ENCODE data around the gene PLA2G6. TPM values are rescaled to one million over a fixed set of nuclear protein-coding genes. Genes with fewer than 3 reads are reported as not detected.

Gene PLA2G6
- total and polyA plus RNA-seq, 2 of the 4 experiments (the other 2 are of a cell fraction), result 6.1 to 10.3 TPM

GRCh38 chr22:38180841-38181452 lies 683 bp downstream of the PLA2G6 start:
- ATAC-seq (ENCODE audit: low read depth), result no peak
- no peaks in the 10 kb centered on the region for H3K36me3 ChIP-seq (ENCODE audit: control insufficient read depth, insufficient read depth, low read length)

More at GRCh38 chr22:38180841-38181452, 683 bp downstream of the PLA2G6 start:
- Histone ChIP-seq H2BK15ac (ENCODE audit: low read depth, low read length) (peak overlapping the region; percentile 19; the same call in 2 of the 3 replicates), H2AK5ac (ENCODE audit: low read depth, low read length) (peak overlapping the region; percentile 95), H3K27me3 (ENCODE audit: control insufficient read depth, insufficient read depth, low read length) (no peaks in the 10 kb centered on the region), H3K9me3 (ENCODE audit: control insufficient read depth, insufficient read depth, low read length) (no peaks in the 10 kb centered on the region), H3K14ac (replicated peaks; ENCODE audit: low read depth, low read length) (peak overlapping the region; percentile 100), H3K9me1 (ENCODE audit: insufficient read depth, low read length) (peaks cover 25% of the 10 kb centered on the region), H4K20me1 (ENCODE audit: insufficient read depth, low read length) (no peaks in the 10 kb centered on the region; the same call in 1 of the 2 replicates), H3K18ac (ENCODE audit: low read depth, low read length) (peak overlapping the region; percentile 90), H3K9ac (ENCODE audit: low read depth, low read length) (peak overlapping the region; percentile 74), H3K27ac (ENCODE audit: insufficient read depth, low read length) (peak overlapping the region; percentile 87), H3K23ac (ENCODE audit: low read depth, low read length) (peak overlapping the region; percentile 99), H3K4me1 (ENCODE audit: control insufficient read depth, insufficient read depth, low read length) (peaks cover 24% of the 10 kb centered on the region), H4K5ac (ENCODE audit: low read depth, low read length) (peak overlapping the region; percentile 95), H3K56ac (ENCODE audit: extremely low read depth, insufficient read depth, low read length) (peak overlapping the region; percentile 83), H4K91ac (ENCODE audit: insufficient read depth, low read depth, low read length) (peak overlapping the region; percentile 100), H4K8ac (ENCODE audit: low read depth in 2 of 2, low read length in 2 of 2) (peak overlapping the region; percentile 98 to 100), H3K4me3 (ENCODE audit: insufficient read depth, low read depth, low read length) (peak overlapping the region; percentile 50), H3K4ac (ENCODE audit: low read depth, low read length) (peak overlapping the region; percentile 100), H2BK20ac (ENCODE audit: low read depth, low read length) (peak overlapping the region; percentile 91), H3K79me1 (ENCODE audit: low read depth in 1 of 2, low read length in 2 of 2) (peaks cover 4 to 25% of the 10 kb centered on the region in 2 experiments; a peak in 3 of 4 replicates), H2BK120ac (ENCODE audit: low read depth, low read length) (peak overlapping the region; percentile 92), H2AK9ac (replicated peaks; ENCODE audit: low read depth, low read length, poor library complexity) (peak overlapping the region; percentile 98), H3K4me2 (ENCODE audit: low read depth, low read length) (peak overlapping the region; percentile 90), H2BK5ac (ENCODE audit: low read depth, low read length, poor library complexity, severe bottlenecking) (peak overlapping the region; percentile 95), H2AFZ (replicated peaks; ENCODE audit: low read length, poor library complexity) (peak overlapping the region; percentile 91)
- intact Hi-C loops (cut with micrococcal nuclease), result loop anchor here (2.0 kb wide), 1 partner anchor 20 kb away; the partner anchor contains the start of gene MAFF
- TF ChIP-seq USF2 (IDR thresholded peaks at IDR 0.05; ENCODE audit: low read depth, low read length) (peak; percentile 46; the same call in 1 of the 2 replicates), RFX5 (IDR thresholded peaks at IDR 0.05; ENCODE audit: low read depth, low read length) (no peak), CEBPB (IDR thresholded peaks at IDR 0.05; ENCODE audit: low read depth, low read length) (no peak), MAFK (IDR thresholded peaks at IDR 0.05; ENCODE audit: low read depth, low read length) (no peak), SMC3 (IDR thresholded peaks at IDR 0.05; ENCODE audit: low read depth, low read length) (no peak), BHLHE40 (IDR thresholded peaks at IDR 0.05; ENCODE audit: low read depth, low read length) (no peak), POLR2A (IDR thresholded peaks at IDR 0.05; ENCODE audit: low read depth, low read length) (peak; percentile 1; the same call in 1 of the 2 replicates), MAZ (IDR thresholded peaks at IDR 0.05; ENCODE audit: borderline replicate concordance, low read depth, low read length) (no peak), FOS (IDR thresholded peaks at IDR 0.05; ENCODE audit: low read depth, low read length) (no peak), RCOR1 (IDR thresholded peaks at IDR 0.05; ENCODE audit: insufficient replicate concordance, low read length) (no peak), CHD1 (IDR thresholded peaks at IDR 0.05; ENCODE audit: low read depth, low read length) (no peak), NFE2L2 (IDR thresholded peaks at IDR 0.05; ENCODE audit: low read depth, low read length) (no peak), CTCF (conservative IDR thresholded peaks at IDR 0.05; ENCODE audit: low read depth, low read length) (no peak), RAD21 (IDR thresholded peaks at IDR 0.05; ENCODE audit: low read length) (no peak), ELK1 (IDR thresholded peaks at IDR 0.05; ENCODE audit: borderline replicate concordance, low read depth, low read length) (no peak)
- no peak for DNase-seq
- CTCF ChIA-PET, result no interaction called here
- no TSS peak for BruUV-seq (replicated peaks)
- in situ Hi-C loops (cut with MboI; ENCODE audit: low sequenced_read_pairs), result no loop called here
- POLR2A ChIA-PET (ENCODE audit: unreplicated experiment), result no interaction called here
- dilution Hi-C loops (cut with HindIII; ENCODE audit: low sequenced_read_pairs, unreplicated experiment), result no loop called here
- 19% methylated on average over 8 of the region's 14 CpGs; no CpG with 5 or more reads in 1 of the 2 experiments for WGBS, 2 experiments (ENCODE audit: extremely low coverage in 2 of 2, insufficient read length in 1 of 2)

All from IMR-90 (cell line).